Measurements from ENCODE around the gene PPP1R36. TPM values are rescaled to one million over a fixed set of nuclear protein-coding genes. Genes with fewer than 3 reads are reported as not detected.
A peak's percentile ranks its signal among the peaks of the same experiment; 100 is the strongest.

Gene PPP1R36
- total and polyA plus RNA-seq, 2 donors from 2014 or later, result 2.7 to 2.8 TPM

DNA sequence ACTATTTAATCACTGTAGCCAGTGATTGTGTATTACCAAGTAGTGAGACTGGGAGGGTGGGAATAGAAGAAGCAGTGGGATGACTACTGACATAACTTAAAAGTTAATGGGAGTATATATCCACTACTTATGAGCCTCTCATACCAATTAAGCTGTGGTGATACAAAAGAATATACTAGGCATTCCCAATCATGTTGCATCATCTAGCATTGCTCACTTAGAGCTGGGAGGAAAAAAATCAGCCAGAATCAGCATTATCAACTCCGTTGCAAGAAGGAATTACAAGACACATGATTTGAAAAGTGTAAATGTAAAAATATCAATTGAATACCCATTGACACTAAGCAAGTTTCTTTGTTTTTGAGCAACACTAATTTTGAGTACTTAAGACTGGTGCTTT, 745 bp upstream of the PPP1R36 start:
- TF ChIP-seq, protein P1, sequence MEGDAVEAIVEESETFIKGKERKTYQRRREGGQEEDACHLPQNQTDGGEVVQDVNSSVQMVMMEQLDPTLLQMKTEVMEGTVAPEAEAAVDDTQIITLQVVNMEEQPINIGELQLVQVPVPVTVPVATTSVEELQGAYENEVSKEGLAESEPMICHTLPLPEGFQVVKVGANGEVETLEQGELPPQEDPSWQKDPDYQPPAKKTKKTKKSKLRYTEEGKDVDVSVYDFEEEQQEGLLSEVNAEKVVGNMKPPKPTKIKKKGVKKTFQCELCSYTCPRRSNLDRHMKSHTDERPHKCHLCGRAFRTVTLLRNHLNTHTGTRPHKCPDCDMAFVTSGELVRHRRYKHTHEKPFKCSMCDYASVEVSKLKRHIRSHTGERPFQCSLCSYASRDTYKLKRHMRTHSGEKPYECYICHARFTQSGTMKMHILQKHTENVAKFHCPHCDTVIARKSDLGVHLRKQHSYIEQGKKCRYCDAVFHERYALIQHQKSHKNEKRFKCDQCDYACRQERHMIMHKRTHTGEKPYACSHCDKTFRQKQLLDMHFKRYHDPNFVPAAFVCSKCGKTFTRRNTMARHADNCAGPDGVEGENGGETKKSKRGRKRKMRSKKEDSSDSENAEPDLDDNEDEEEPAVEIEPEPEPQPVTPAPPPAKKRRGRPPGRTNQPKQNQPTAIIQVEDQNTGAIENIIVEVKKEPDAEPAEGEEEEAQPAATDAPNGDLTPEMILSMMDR (IDR thresholded peaks at IDR 0.05; ENCODE audit: borderline replicate concordance, extremely low read depth, insufficient read depth), result no peak
- no peak overlapping the region for H3K27ac ChIP-seq (ENCODE audit: low read depth in 2 of 2, low read length in 2 of 2)
- no peak overlapping the region for H3K4me3 ChIP-seq (ENCODE audit: low read length in 3 of 3)
- peaks cover 0 to 4% (median 0%) of the 10 kb centered on the region in 3 donors for H3K4me1 ChIP-seq (ENCODE audit: control insufficient read depth in 2 of 3, insufficient read depth in 2 of 3, low read depth in 1 of 3, low read length in 3 of 3)
- H3K36me3 ChIP-seq (ENCODE audit: control insufficient read depth in 2 of 3, insufficient read depth in 3 of 3, low read length in 3 of 3), result no peaks in the 10 kb centered on the region
- H3K9me3 ChIP-seq (ENCODE audit: control insufficient read depth in 2 of 3, insufficient read depth in 1 of 3, low read length in 3 of 3), result no peaks in the 10 kb centered on the region
- H3K9ac ChIP-seq (ENCODE audit: low read length in 3 of 3), result no peak overlapping the region
- intact Hi-C loops (cut with DNase I), result no loop called here
- DNase-seq, result no peak
- no peak for FAIRE-seq
- H3K27me3 ChIP-seq (ENCODE audit: control insufficient read depth, insufficient read depth, low read length), result peaks cover 6% of the 10 kb centered on the region

- intact Hi-C loops (cut with DNase I), result no loop called here
- Histone ChIP-seq H3K27me3 (ENCODE audit: control insufficient read depth, insufficient read depth, low read length) (peaks cover 6% of the 10 kb centered on the region), H3K36me3 (ENCODE audit: control insufficient read depth in 2 of 3, insufficient read depth in 3 of 3, low read length in 3 of 3) (no peaks in the 10 kb centered on the region), H3K27ac (ENCODE audit: low read depth in 2 of 2, low read length in 2 of 2) (no peak overlapping the region), H3K9ac (ENCODE audit: low read length in 3 of 3) (no peak overlapping the region), H3K9me3 (ENCODE audit: control insufficient read depth in 2 of 3, insufficient read depth in 1 of 3, low read length in 3 of 3) (no peaks in the 10 kb centered on the region), H3K4me3 (ENCODE audit: low read length in 3 of 3) (peak overlapping the region in 1 of 3 donors; percentile 44), H3K4me1 (ENCODE audit: control insufficient read depth in 2 of 3, insufficient read depth in 2 of 3, low read depth in 1 of 3, low read length in 3 of 3) (peaks cover 0 to 4% (median 0%) of the 10 kb centered on the region in 3 donors)
- DNase-seq (no peak), FAIRE-seq (no peak)
- TF ChIP-seq, protein P1 (IDR thresholded peaks at IDR 0.05; ENCODE audit: borderline replicate concordance, extremely low read depth, insufficient read depth), result no peak
These were observed 1.0 kb downstream of the PPP1R36 start for GRCh38 chr14:64550621-64551333.

- DNase-seq (no peak), FAIRE-seq (no peak)
- Histone ChIP-seq H3K9ac (ENCODE audit: low read length in 3 of 3) (no peak overlapping the region), H3K4me3 (ENCODE audit: low read length in 3 of 3) (no peak overlapping the region), H3K27ac (ENCODE audit: low read depth in 2 of 2, low read length in 2 of 2) (no peak overlapping the region), H3K27me3 (ENCODE audit: control insufficient read depth, insufficient read depth, low read length) (peaks cover 6% of the 10 kb centered on the region), H3K36me3 (ENCODE audit: control insufficient read depth in 2 of 3, insufficient read depth in 3 of 3, low read length in 3 of 3) (no peaks in the 10 kb centered on the region), H3K9me3 (ENCODE audit: control insufficient read depth in 2 of 3, insufficient read depth in 1 of 3, low read length in 3 of 3) (no peaks in the 10 kb centered on the region), H3K4me1 (ENCODE audit: control insufficient read depth in 2 of 3, insufficient read depth in 2 of 3, low read depth in 1 of 3, low read length in 3 of 3) (peaks cover 0 to 1% (median 0%) of the 10 kb centered on the region in 3 donors)
- intact Hi-C loops (cut with DNase I), result no loop called here
- TF ChIP-seq, protein P1 (IDR thresholded peaks at IDR 0.05; ENCODE audit: borderline replicate concordance, extremely low read depth, insufficient read depth), result no peak
These were observed 4.8 kb downstream of the PPP1R36 start for GRCh38 chr14:64554556-64554955.
